IgD-negative memory B cell (primary cell): ENCODE measurements around the gene ZNF710. TPM values are rescaled to one million over a fixed set of nuclear protein-coding genes. Genes with fewer than 3 reads are reported as not detected.
A peak's percentile ranks its signal among the peaks of the same experiment; 100 is the strongest.

ENCODE experiments used
- H3K27ac Mint-ChIP-seq, 3 donors: one replicate each; pipeline ENCODE4 v1.8.0; 2020 to 2022; ENCODE audit warnings: mild to moderate bottlenecking in 3 of 3, mixed read lengths in 3 of 3, moderate library complexity in 1 of 3
- H3K27me3 Mint-ChIP-seq: one replicate; pipeline ENCODE4 v1.8.0; 2021; ENCODE audit warnings: mixed read lengths
- H3K36me3 Mint-ChIP-seq: one replicate; pipeline ENCODE4 v1.8.0; 2020; ENCODE audit warnings: mild to moderate bottlenecking, mixed read lengths
- H3K4me1 Mint-ChIP-seq, 3 donors: one replicate each; pipeline ENCODE4 v1.8.0; 2020 to 2022; ENCODE audit warnings: mixed read lengths in 3 of 3, mild to moderate bottlenecking in 1 of 3
- H3K4me3 Mint-ChIP-seq, 4 donors: one replicate each; pipeline ENCODE4 v1.8.0; 2020 to 2022; ENCODE audit warnings: mild to moderate bottlenecking in 4 of 4, mixed read lengths in 4 of 4, moderate library complexity in 3 of 4
- H3K9me3 Mint-ChIP-seq, 3 donors: one replicate each; pipeline ENCODE4 v1.8.0; 2020 to 2021; ENCODE audit warnings: mixed read lengths in 3 of 3, mild to moderate bottlenecking in 1 of 3
- polyA plus RNA-seq: library from polyadenylated mRNA; unstranded; fragments of 300-500 nt; fragmentation: Illumina TruSeq; gene quantifications from one replicate; pipeline ENCODE4 v1.2.3, GENCODE V29; 2021

The ZNF710 gene
- polyA plus RNA-seq, 1 donor from 2014 or later, result 3.6 TPM

- Mint-ChIP-seq H3K9me3 (no peaks in the 10 kb centered on the region), H3K27ac (peak overlapping the region in 1 of 3 donors; percentile 44), H3K4me1 (peaks cover 35 to 54% (median 39%) of the 10 kb centered on the region in 3 donors), H3K27me3 (no peaks in the 10 kb centered on the region), H3K4me3 (peak overlapping the region in 2 of 4 donors; percentile 51 to 78), H3K36me3 (peaks cover 2% of the 10 kb centered on the region)
These were observed 34.1 kb downstream of the ZNF710 start for GRCh38 chr15:90035095-90035839.

- Mint-ChIP-seq H3K27ac (peak overlapping the region in 1 of 3 donors; percentile 44), H3K27me3 (no peaks in the 10 kb centered on the region), H3K4me3 (no peak overlapping the region), H3K4me1 (peaks cover 38 to 54% (median 40%) of the 10 kb centered on the region in 3 donors), H3K36me3 (peaks cover 2% of the 10 kb centered on the region), H3K9me3 (no peaks in the 10 kb centered on the region)
These were observed 34.7 kb downstream of the ZNF710 start for GRCh38 chr15:90035840-90036230.

DNA sequence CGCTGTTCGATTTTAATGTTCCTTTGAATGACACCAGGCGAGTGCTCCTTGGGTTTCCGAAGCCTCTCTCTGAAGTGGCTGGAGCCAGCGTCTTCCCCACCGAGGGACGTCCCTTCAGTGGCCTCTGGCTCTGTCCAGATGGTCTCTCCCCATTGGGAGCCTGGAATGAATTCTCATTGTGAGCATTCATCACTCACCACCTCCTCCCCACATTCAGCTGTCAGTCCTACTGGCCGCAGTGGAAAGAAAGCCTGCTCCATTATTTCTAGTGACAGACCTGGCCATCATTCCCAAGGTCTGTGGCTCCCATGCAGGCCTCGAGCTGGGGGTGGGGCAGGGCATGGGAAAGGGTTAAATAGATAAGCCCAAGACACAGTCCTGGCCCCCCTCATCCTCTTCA, 35.2 kb downstream of the ZNF710 start:
- peaks cover 2% of the 10 kb centered on the region for H3K36me3 Mint-ChIP-seq
- peaks cover 36 to 53% (median 38%) of the 10 kb centered on the region in 3 donors for H3K4me1 Mint-ChIP-seq
- H3K9me3 Mint-ChIP-seq, result no peaks in the 10 kb centered on the region
- H3K4me3 Mint-ChIP-seq, result peak overlapping the region in 1 of 4 donors; percentile 74
- H3K27me3 Mint-ChIP-seq, result no peaks in the 10 kb centered on the region
- peak overlapping the region in 1 of 3 donors; percentile 8 for H3K27ac Mint-ChIP-seq

DNA sequence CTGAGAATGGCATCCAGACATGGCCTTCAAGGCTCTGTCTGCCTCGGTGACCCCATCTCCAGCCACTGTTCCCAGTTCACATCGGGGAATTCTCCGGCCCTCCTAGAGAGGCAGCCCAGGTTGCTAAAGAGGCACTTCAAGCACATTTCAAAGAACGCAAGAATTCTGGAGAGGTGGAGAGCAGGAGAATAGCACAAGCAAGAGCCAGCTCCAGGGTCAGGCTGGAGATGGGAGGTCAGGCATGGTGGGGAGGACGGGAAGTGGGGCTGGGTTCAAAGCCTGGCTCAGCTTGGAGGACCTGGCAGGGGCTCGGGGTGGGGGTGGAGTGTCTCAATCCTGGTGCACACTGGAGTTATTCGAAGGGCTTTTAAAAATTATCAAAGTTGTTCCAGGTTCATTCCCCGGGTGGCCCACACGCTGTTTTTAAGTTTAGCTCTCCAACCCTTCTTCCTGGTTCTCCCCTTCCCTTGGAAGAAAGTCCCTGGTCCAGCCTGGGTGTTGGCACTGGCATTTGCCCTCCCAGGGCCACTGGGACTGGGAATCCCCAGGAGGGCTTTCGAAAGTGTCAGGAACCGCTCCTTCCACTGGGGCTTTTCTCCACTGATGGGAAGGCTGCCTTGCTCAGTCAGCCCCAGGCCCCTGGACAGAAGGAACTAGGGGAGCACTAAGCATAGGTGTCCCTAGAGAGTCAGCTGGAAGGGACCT, 35.8 kb downstream of the ZNF710 start:
- Mint-ChIP-seq H3K4me1 (peaks cover 31 to 47% (median 34%) of the 10 kb centered on the region in 3 donors), H3K9me3 (no peaks in the 10 kb centered on the region)

DNA sequence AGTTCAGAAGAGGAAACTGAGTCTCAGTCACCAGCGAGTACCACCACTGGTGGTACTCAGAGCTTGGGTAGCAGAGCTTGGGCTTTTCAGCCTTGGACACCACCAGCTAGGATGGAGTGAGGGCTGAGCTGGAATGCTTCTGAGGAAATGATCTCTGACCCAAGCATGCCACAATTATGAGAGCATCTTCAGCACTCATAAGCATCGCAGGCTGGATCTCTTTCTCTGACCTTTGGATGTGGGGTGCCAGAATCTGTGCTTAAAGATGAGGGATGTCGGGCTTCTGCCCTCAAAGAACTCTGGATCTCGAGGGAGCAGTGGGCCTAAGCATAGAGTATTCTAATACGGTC, 36.4 kb downstream of the ZNF710 start:
- peak overlapping the region in 2 of 3 donors; percentile 60 to 61 for H3K27ac Mint-ChIP-seq
- H3K27me3 Mint-ChIP-seq, result no peaks in the 10 kb centered on the region
- H3K36me3 Mint-ChIP-seq, result peaks cover 2% of the 10 kb centered on the region
- no peaks in the 10 kb centered on the region for H3K9me3 Mint-ChIP-seq
- no peak overlapping the region for H3K4me3 Mint-ChIP-seq
- H3K4me1 Mint-ChIP-seq, result peaks cover 31 to 45% (median 36%) of the 10 kb centered on the region in 3 donors

More for the DNA sequence above, 35.8 kb downstream of the ZNF710 start:
- H3K36me3 Mint-ChIP-seq, result peaks cover 2% of the 10 kb centered on the region
- H3K4me3 Mint-ChIP-seq, result no peak overlapping the region
- H3K27ac Mint-ChIP-seq, result peak overlapping the region in 2 of 3 donors; percentile 19 to 61
- H3K27me3 Mint-ChIP-seq, result no peaks in the 10 kb centered on the region

DNA sequence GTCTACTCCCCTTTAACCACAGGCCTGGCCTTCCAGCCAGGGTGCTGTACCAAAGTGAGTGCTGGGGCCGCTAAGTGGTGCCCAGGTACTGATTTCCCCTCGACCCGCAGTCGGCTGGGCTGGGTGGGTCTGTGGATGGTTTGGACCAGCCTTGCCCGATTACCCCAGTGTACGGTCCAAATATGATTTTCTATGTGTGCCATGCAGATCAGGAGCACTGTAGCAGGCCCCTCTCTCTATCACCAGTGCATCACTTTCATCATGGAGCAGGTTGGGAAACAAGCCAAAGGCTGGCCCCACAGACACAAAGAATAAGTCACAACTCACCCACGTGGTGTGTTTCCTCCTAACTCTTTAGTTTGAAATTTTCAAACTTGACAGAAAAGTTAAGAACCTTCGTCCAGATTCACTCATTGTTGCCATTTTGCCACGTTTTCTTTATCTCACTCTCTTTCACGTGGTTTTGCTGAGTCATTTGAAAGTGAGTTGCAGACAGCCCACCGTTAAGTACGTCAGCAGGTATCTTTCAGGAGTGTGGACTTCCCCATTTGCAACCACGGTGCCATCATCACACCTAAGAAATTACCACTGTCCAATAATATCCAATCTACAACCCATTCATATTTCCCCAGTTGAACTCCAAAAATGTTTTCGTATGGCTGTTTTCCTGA, 37.0 kb downstream of the ZNF710 start:
- H3K27me3 Mint-ChIP-seq, result no peaks in the 10 kb centered on the region
- peak overlapping the region in 2 of 4 donors; percentile 3 to 24 for H3K4me3 Mint-ChIP-seq
- peaks cover 28 to 44% (median 34%) of the 10 kb centered on the region in 3 donors for H3K4me1 Mint-ChIP-seq
- no peaks in the 10 kb centered on the region for H3K9me3 Mint-ChIP-seq
- H3K36me3 Mint-ChIP-seq, result peaks cover 2% of the 10 kb centered on the region
- H3K27ac Mint-ChIP-seq, result peak overlapping the region; percentile 60 to 80 (median 61)

DNA sequence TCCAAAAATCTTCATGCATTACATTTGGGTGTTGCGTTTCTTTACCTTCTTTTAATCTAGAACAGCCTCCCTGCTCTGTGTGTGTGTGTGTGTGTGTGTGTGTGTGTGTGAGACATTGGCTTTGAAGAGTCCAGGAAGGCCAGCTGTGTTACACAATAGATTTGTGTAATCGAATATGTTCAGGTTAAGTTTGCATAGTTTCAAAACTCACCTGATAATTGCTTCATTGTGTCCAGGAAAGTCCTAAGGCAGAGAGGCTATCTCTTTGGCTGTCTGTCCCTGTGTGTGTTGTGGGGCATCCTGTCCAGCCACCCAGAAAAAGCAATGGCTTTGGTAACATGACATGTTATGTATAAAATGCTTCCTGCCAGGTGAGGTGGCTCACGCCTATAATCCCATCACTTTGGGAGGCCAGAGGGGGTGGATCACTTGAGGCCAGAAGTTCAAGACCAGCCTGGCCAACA, 37.5 kb downstream of the ZNF710 start:
- Mint-ChIP-seq H3K4me1 (peaks cover 27 to 39% (median 30%) of the 10 kb centered on the region in 3 donors), H3K9me3 (no peaks in the 10 kb centered on the region), H3K27ac (peak overlapping the region in 2 of 3 donors; percentile 51 to 61), H3K36me3 (peaks cover 2% of the 10 kb centered on the region), H3K4me3 (peak overlapping the region in 1 of 4 donors; percentile 3), H3K27me3 (no peaks in the 10 kb centered on the region)

DNA sequence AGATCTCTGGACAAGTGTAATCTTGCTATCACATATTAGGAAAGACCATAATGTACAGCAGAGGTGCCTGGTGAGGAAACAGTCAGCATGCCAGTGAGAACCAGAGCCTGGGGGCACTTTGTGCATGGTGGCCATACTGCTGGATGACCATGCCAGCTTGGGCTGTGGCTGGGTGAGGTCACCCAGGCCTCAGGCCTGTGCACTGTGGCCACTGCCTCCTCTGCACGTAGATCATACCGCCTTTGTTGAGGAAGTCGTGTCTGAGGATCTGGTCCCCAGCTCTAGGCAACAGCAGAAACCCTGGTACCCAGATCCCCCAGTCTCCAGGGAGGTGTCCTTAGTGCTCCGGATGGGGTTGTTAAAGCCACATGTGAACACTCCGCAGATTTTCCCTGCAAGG, 38.9 kb downstream of the ZNF710 start:
- H3K4me1 Mint-ChIP-seq, result peaks cover 19 to 30% (median 21%) of the 10 kb centered on the region in 3 donors
- H3K27ac Mint-ChIP-seq, result peak overlapping the region in 1 of 3 donors; percentile 31
- no peak overlapping the region for H3K4me3 Mint-ChIP-seq
- no peaks in the 10 kb centered on the region for H3K27me3 Mint-ChIP-seq
- no peaks in the 10 kb centered on the region for H3K9me3 Mint-ChIP-seq
- H3K36me3 Mint-ChIP-seq, result peaks cover 2% of the 10 kb centered on the region

DNA sequence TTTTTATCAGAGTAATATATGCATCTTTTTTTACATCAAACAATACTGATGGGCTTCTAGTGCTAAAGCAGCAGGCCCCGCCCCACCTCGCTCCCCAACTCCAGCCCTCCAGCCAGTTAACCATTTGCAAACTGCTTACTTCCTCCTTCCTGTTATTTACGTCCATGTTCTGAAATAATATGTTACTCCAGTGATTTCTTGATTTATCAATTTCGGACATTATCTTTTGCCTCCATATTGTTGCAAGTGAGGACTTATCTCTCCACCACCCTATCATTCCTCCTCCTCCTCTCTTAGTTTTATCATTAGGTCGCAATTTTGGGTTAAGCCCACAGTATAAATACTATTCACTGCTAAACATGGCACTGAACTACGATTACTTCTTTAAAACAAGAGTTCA, 39.5 kb downstream of the ZNF710 start:
- H3K4me3 Mint-ChIP-seq, result no peak overlapping the region
- peaks cover 20 to 30% (median 28%) of the 10 kb centered on the region in 3 donors for H3K4me1 Mint-ChIP-seq
- H3K36me3 Mint-ChIP-seq, result peaks cover 2% of the 10 kb centered on the region
- H3K27me3 Mint-ChIP-seq, result no peaks in the 10 kb centered on the region
- no peaks in the 10 kb centered on the region for H3K9me3 Mint-ChIP-seq
- H3K27ac Mint-ChIP-seq, result no peak overlapping the region

DNA sequence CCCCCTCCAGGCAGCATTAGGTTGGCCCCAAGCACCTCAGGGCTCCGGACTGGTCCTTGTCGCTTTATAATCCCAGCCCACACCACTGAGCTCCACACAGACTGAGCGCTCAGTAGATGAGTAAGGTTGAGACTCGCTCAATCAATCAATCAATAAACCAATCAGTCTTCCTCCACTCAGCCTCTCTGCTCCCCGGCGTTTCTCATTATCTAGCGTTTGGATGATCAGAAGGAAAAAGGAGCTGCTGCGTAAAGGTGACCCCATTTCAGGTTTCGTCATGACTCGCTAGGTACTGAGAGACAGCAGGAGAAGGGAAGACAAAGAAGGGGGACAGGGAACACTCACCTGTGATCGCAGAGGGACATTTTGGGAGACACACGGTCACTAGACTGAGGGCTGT, 41.2 kb downstream of the ZNF710 start:
- no peaks in the 10 kb centered on the region for H3K36me3 Mint-ChIP-seq
- H3K27me3 Mint-ChIP-seq, result no peaks in the 10 kb centered on the region
- H3K4me1 Mint-ChIP-seq, result peaks cover 33 to 41% (median 41%) of the 10 kb centered on the region in 3 donors
- H3K9me3 Mint-ChIP-seq, result no peaks in the 10 kb centered on the region
- no peak overlapping the region for H3K4me3 Mint-ChIP-seq
- no peak overlapping the region for H3K27ac Mint-ChIP-seq

DNA sequence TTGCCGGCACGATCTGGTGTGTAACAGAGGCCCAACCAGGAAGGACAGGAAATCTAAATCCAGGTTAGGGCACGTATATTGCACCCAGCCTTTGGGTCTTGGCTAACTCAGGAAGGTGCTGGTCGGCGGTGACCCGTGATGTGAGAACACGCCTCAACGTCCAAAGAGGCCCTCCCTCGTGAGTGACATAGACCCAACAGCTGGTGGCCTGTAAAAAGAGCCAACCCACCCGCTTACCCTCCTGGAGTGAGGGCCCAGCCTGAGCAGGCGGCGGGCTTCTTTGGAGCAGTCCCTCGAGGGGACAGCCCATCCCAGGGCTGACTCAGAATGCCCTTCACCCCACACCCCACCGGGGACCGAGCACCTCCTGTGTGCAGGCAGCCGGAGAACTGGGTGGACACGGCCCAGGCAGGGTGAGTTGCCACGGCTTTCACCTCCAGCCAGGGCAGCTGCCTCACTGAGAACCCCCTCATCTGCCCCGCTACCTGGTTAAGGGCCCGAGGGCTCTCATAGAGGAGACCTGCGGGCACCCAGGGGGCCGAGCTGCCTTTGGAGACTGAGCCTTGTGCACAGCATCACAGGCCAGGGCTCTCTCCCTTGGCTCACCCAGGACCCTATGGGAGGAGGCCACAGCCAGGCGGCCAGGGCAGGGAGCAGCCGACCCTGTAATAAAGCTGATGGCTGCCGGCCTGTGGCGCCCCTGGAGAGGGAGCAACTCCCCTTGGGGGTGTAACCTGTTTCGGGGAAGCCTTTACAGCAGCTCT, 41.8 kb downstream of the ZNF710 start:
- Mint-ChIP-seq H3K4me1 (peaks cover 34 to 45% (median 41%) of the 10 kb centered on the region in 3 donors), H3K9me3 (no peaks in the 10 kb centered on the region), H3K4me3 (no peak overlapping the region), H3K27me3 (no peaks in the 10 kb centered on the region), H3K27ac (no peak overlapping the region), H3K36me3 (no peaks in the 10 kb centered on the region)

DNA sequence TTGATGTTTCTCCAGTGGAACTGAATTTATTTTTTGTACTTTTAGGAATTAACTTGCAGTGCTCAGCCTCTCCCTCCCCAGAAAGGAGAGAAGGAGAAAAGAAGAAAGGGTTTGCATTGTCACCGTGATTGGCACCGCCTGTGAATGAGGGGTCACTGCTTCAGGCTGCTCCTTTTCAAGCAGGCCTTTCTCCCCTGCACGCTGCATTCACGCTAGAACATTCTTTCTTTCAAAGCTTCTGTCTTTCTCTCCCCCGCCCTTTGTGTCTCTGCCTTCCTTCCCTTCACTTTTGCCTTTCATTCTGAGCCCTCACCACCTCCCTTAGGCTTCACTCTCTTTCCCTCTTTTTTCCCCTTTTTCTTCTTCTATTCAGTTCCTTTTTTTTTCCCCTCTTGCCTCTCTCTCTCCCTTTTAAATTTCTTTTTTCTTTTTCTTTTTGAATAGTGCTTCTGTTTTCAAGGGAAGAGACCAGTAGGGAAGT, 42.4 kb downstream of the ZNF710 start:
- H3K27ac Mint-ChIP-seq, result no peak overlapping the region
- no peak overlapping the region for H3K4me3 Mint-ChIP-seq
- H3K4me1 Mint-ChIP-seq, result peaks cover 28 to 41% (median 35%) of the 10 kb centered on the region in 3 donors
- H3K9me3 Mint-ChIP-seq, result no peaks in the 10 kb centered on the region
- no peaks in the 10 kb centered on the region for H3K36me3 Mint-ChIP-seq
- H3K27me3 Mint-ChIP-seq, result no peaks in the 10 kb centered on the region

DNA sequence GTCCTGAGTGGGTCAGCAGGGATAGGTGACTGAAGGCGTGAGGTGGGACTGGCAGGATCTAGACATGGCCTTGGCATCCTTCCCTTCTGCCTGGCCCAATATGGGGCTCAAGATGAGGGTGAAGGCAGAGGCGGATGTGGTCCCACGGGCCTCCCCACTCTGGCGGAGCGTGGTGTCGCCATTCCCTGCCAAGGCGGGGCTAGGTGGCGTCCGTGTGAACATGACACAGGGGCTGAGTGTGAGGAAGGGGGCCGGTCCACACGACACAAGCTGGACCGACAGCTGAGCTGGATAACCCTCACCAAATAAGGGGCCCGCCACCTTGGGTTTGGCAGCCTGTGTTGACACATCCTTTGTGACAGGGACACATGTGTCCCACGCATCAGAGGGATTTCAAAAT, 43.1 kb downstream of the ZNF710 start:
- Mint-ChIP-seq H3K27me3 (no peaks in the 10 kb centered on the region), H3K9me3 (no peaks in the 10 kb centered on the region), H3K4me3 (no peak overlapping the region), H3K4me1 (peaks cover 28 to 42% (median 35%) of the 10 kb centered on the region in 3 donors), H3K36me3 (no peaks in the 10 kb centered on the region), H3K27ac (no peak overlapping the region)

DNA sequence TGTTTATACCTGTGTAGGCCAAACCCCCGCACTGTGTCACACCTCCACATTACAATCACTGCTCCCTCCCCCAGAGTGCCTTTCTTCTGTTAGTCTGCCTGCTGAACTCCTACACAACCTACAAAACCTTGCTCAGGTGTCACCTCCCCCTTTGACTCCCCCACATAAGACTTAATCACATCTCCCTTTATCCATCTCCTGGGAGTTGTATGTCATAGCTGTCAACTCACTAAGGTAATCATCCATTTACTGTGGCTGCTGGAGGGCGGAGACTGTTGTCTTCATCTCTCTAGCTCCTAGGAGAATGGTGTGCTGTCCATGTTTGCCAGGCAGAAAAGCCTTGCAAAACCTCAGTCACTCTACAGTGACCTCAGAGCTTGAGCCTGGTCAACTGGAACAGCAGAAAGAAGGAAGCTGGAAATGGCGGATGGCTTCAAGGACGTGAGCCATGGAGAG, 43.8 kb downstream of the ZNF710 start:
- peaks cover 1% of the 10 kb centered on the region for H3K36me3 Mint-ChIP-seq
- H3K9me3 Mint-ChIP-seq, result no peaks in the 10 kb centered on the region
- no peak overlapping the region for H3K4me3 Mint-ChIP-seq
- no peaks in the 10 kb centered on the region for H3K27me3 Mint-ChIP-seq
- peak overlapping the region in 1 of 3 donors; percentile 90 for H3K27ac Mint-ChIP-seq
- peaks cover 28 to 44% (median 35%) of the 10 kb centered on the region in 3 donors for H3K4me1 Mint-ChIP-seq
